GM12801 (cell line): ENCODE results near the gene ARF5.

ENCODE experiments used
- TF ChIP-seq, protein P1 (sequence below): IDR thresholded peaks from one replicate; pipeline ENCODE4 v1.5.1; 2011; ENCODE audit warnings: control low read depth; ENCODE audit not compliant: insufficient read length; ENCODE audit errors: extremely low read depth

Gene ARF5

GRCh38 chr7:127591189-127591588 is 3.0 kb downstream of the ARF5 start:
- TF ChIP-seq, protein P1, sequence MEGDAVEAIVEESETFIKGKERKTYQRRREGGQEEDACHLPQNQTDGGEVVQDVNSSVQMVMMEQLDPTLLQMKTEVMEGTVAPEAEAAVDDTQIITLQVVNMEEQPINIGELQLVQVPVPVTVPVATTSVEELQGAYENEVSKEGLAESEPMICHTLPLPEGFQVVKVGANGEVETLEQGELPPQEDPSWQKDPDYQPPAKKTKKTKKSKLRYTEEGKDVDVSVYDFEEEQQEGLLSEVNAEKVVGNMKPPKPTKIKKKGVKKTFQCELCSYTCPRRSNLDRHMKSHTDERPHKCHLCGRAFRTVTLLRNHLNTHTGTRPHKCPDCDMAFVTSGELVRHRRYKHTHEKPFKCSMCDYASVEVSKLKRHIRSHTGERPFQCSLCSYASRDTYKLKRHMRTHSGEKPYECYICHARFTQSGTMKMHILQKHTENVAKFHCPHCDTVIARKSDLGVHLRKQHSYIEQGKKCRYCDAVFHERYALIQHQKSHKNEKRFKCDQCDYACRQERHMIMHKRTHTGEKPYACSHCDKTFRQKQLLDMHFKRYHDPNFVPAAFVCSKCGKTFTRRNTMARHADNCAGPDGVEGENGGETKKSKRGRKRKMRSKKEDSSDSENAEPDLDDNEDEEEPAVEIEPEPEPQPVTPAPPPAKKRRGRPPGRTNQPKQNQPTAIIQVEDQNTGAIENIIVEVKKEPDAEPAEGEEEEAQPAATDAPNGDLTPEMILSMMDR, result no peak

GRCh38 chr7:127591591-127591990 is 3.4 kb downstream of the ARF5 start:
- TF ChIP-seq, protein P1, result no peak

DNA sequence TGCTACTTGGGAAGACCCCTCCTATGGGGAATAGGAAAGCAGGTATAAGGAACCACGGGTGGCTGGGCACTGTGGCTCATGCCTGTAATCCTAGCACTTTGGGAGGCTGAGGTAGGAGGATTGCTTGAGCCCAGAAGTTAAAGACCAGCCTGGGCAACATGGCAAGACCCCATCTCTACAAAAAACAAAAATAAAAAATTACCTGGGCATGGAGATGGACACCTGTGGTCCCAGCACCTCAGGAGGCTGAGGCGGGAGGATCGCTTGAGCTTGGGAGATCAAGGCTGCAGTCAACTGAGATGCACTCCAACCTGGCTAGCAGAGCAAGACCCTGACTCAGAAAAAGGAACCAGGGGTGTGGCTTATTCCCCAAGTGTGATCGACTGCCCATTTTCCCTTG is 4.3 kb downstream of the ARF5 start:
- TF ChIP-seq, protein P1, result no peak

- TF ChIP-seq, protein P1, result no peak
Observed at GRCh38 chr7:127594490-127594889, 6.3 kb downstream of the ARF5 start.

DNA sequence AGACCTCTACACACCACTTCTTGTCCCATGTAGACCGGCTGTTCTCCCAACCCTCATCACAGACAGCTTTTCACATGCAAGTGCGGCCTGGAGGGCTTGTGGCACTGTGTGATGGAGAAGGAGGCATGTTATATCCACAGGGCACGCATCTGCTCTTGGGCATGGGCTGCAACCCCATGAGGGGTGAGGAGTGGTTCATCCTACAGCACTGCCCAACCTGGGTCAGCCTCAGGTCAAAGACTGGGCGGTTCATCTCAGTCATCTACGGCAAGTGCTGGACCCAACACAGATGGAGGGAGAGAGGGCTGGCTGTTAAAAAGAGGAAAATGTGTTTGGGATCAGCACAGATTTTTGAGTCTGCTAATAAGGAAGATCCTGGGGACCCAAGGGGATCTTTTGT is 7.5 kb downstream of the ARF5 start:
- TF ChIP-seq, protein P1, result no peak

DNA sequence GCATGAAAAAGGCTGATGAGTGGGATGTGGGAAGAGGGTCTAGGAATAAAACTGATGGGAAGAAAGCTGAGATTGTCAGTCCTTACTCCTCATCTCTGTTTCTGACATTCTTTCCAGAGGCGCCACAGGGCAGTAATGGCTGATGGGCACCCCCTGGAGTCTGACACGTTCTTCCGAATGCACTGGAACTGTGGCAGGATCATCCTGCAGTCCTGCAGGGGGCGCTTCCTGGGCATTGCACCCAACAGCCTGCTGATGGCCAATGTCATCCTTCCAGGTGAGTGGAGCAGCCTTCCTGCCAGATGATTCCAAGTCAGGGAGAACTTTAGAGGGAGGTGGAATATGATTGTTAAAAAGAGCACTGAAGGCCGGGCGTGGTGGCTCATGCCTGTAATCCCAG is 10.1 kb downstream of the ARF5 start:
- TF ChIP-seq, protein P1, result no peak

- TF ChIP-seq, protein P1, result no peak
Observed at GRCh38 chr7:127600885-127601284, 12.7 kb downstream of the ARF5 start.

- TF ChIP-seq, protein P1, result no peak
Observed at GRCh38 chr7:127608446-127608845, 20.2 kb downstream of the ARF5 start.
